Natural killer cell treated with Interleukin-12 subunit alpha and Interleukin-12 subunit beta and Interleukin-15 and Interleukin-18, amount 100 ng/mL, for 72 hours (primary cell): Measurements from ENCODE around the gene ADAMTS16. TPM values are rescaled to one million over a fixed set of nuclear protein-coding genes. Genes with fewer than 3 reads are reported as not detected.
"Not testable (repeated sequence)": the region's sequence is repeated elsewhere in the genome, so short reads cannot be mapped to it uniquely, and the experiment has no call there.

Experiments used
- ATAC-seq, 2 donors: fragments of 150-1000 bp; cut with Tn5 transposase in 1 of 2; sonication (Bioruptor Pico), chemical (Tn5 transposase) in 1 of 2; 2 replicates each; pipeline ENCODE4 v1.10.0; 2021
- DNase-seq: peaks from one replicate; pipeline ENCODE4 v3.0.0; 2022; ENCODE audit warnings: low spot score
- H3K27ac Mint-ChIP-seq, 2 donors: 1 replicate in 1 of 2; 2 replicates in 1 of 2; pipeline ENCODE4 v1.8.0; 2022; ENCODE audit warnings: mixed read lengths in 2 of 2, mild to moderate bottlenecking in 1 of 2, moderate library complexity in 1 of 2
- H3K27me3 Mint-ChIP-seq, 2 donors: 1 replicate in 1 of 2; 2 replicates in 1 of 2; pipeline ENCODE4 v1.8.0; 2022; ENCODE audit warnings: mixed read lengths in 2 of 2
- H3K36me3 Mint-ChIP-seq: one replicate; pipeline ENCODE4 v1.8.0; 2022; ENCODE audit warnings: mixed read lengths
- H3K4me1 Mint-ChIP-seq, 2 donors: 1 replicate in 1 of 2; 2 replicates in 1 of 2; pipeline ENCODE4 v1.8.0; 2022; ENCODE audit warnings: low read depth in 2 of 2, mixed read lengths in 2 of 2, mild to moderate bottlenecking in 1 of 2
- H3K4me3 Mint-ChIP-seq: one replicate; pipeline ENCODE4 v1.8.0; 2022; ENCODE audit warnings: mixed read lengths
- H3K9me3 Mint-ChIP-seq: 2 replicates; pipeline ENCODE4 v1.8.0; 2022; ENCODE audit warnings: mixed read lengths
- total RNA-seq, 2 donors: library from RNA; stranded (reverse); gene quantifications; one replicate each; pipeline ENCODE4 v1.2.3, GENCODE V29; 2022

The ADAMTS16 gene
- total RNA-seq, 2 donors from 2014 or later: not detected

GRCh38 chr5:5132693-5133295 is 7.3 kb upstream of the ADAMTS16 start:
- no peaks in the 10 kb centered on the region for H3K36me3 Mint-ChIP-seq
- H3K4me1 Mint-ChIP-seq: no peaks in the 10 kb centered on the region
- DNase-seq (no peak), ATAC-seq (no peak)
- no peak overlapping the region for H3K27ac Mint-ChIP-seq
- H3K9me3 Mint-ChIP-seq: no peaks in the 10 kb centered on the region
- no peaks in the 10 kb centered on the region for H3K27me3 Mint-ChIP-seq
- H3K4me3 Mint-ChIP-seq: no peak overlapping the region

- H3K27me3 Mint-ChIP-seq: peaks cover 0 to 3% of the 10 kb centered on the region in 2 donors
- no peaks in the 10 kb centered on the region for H3K4me1 Mint-ChIP-seq
- ATAC-seq (no peak), DNase-seq (no peak)
- H3K4me3 Mint-ChIP-seq: no peak overlapping the region
- no peaks in the 10 kb centered on the region for H3K9me3 Mint-ChIP-seq
- no peak overlapping the region for H3K27ac Mint-ChIP-seq
- no peaks in the 10 kb centered on the region for H3K36me3 Mint-ChIP-seq
These were observed 6.0 kb upstream of the ADAMTS16 start for GRCh38 chr5:5134107-5134506.

- Mint-ChIP-seq H3K4me1 (no peaks in the 10 kb centered on the region), H3K27ac (no peak overlapping the region), H3K9me3 (no peaks in the 10 kb centered on the region), H3K36me3 (no peaks in the 10 kb centered on the region), H3K27me3 (peaks cover 5 to 8% of the 10 kb centered on the region in 2 donors), H3K4me3 (no peak overlapping the region)
- peak in 1 of 2 donors; percentile 24 for ATAC-seq
- no peak for DNase-seq
These were observed 4.0 kb upstream of the ADAMTS16 start for GRCh38 chr5:5135957-5136676.

- not testable (repeated sequence) for H3K36me3 Mint-ChIP-seq, ATAC-seq, H3K4me1 Mint-ChIP-seq, H3K9me3 Mint-ChIP-seq, H3K4me3 Mint-ChIP-seq, DNase-seq, H3K27ac Mint-ChIP-seq
- peaks cover 9 to 11% of the 10 kb centered on the region in 2 donors for H3K27me3 Mint-ChIP-seq
These were observed 2.3 kb upstream of the ADAMTS16 start for GRCh38 chr5:5137851-5138250.

- no peaks in the 10 kb centered on the region for H3K36me3 Mint-ChIP-seq
- H3K4me3 Mint-ChIP-seq: no peak overlapping the region
- ATAC-seq: peak in 1 of 2 donors; percentile 33
- no peak overlapping the region for H3K27ac Mint-ChIP-seq
- no peaks in the 10 kb centered on the region for H3K9me3 Mint-ChIP-seq
- DNase-seq: no peak
- no peaks in the 10 kb centered on the region for H3K4me1 Mint-ChIP-seq
- peaks cover 9 to 11% of the 10 kb centered on the region in 2 donors for H3K27me3 Mint-ChIP-seq
These were observed 774 bp upstream of the ADAMTS16 start for GRCh38 chr5:5139336-5139776.

- H3K36me3 Mint-ChIP-seq: no peaks in the 10 kb centered on the region
- H3K27ac Mint-ChIP-seq: no peak overlapping the region
These were observed 579 bp downstream of the ADAMTS16 start for GRCh38 chr5:5140479-5141338.

GRCh38 chr5:5141339-5141599 is 1.1 kb downstream of the ADAMTS16 start:
- Mint-ChIP-seq H3K36me3 (no peaks in the 10 kb centered on the region), H3K27ac (no peak overlapping the region), H3K9me3 (no peaks in the 10 kb centered on the region), H3K4me3 (no peak overlapping the region), H3K4me1 (no peaks in the 10 kb centered on the region), H3K27me3 (peaks cover 9 to 11% of the 10 kb centered on the region in 2 donors)
- no peak for DNase-seq
- no peak for ATAC-seq

More at GRCh38 chr5:5140479-5141338, 579 bp downstream of the ADAMTS16 start:
- H3K4me3 Mint-ChIP-seq: no peak overlapping the region
- H3K27me3 Mint-ChIP-seq: peaks cover 9 to 11% of the 10 kb centered on the region in 2 donors
- H3K9me3 Mint-ChIP-seq: no peaks in the 10 kb centered on the region
- no peaks in the 10 kb centered on the region for H3K4me1 Mint-ChIP-seq
- DNase-seq (no peak), ATAC-seq (no peak)

GRCh38 chr5:5141625-5142525 is 1.7 kb downstream of the ADAMTS16 start:
- no peak for ATAC-seq
- Mint-ChIP-seq H3K4me1 (no peaks in the 10 kb centered on the region), H3K9me3 (no peaks in the 10 kb centered on the region), H3K27ac (no peak overlapping the region), H3K36me3 (no peaks in the 10 kb centered on the region), H3K4me3 (no peak overlapping the region), H3K27me3 (peaks cover 9 to 11% of the 10 kb centered on the region in 2 donors)
- DNase-seq: no peak

- peaks cover 6 to 9% of the 10 kb centered on the region in 2 donors for H3K27me3 Mint-ChIP-seq
- no peaks in the 10 kb centered on the region for H3K4me1 Mint-ChIP-seq
- no peaks in the 10 kb centered on the region for H3K36me3 Mint-ChIP-seq
- H3K9me3 Mint-ChIP-seq: no peaks in the 10 kb centered on the region
- DNase-seq: no peak
- H3K27ac Mint-ChIP-seq: no peak overlapping the region
- no peak overlapping the region for H3K4me3 Mint-ChIP-seq
- no peak for ATAC-seq
These were observed 4.3 kb downstream of the ADAMTS16 start for GRCh38 chr5:5144441-5144840.

GRCh38 chr5:5145651-5146529 is 5.8 kb downstream of the ADAMTS16 start:
- Mint-ChIP-seq H3K9me3 (peaks cover 2% of the 10 kb centered on the region), H3K4me1 (no peaks in the 10 kb centered on the region), H3K27ac (no peak overlapping the region), H3K4me3 (no peak overlapping the region), H3K27me3 (peaks cover 4 to 6% of the 10 kb centered on the region in 2 donors), H3K36me3 (no peaks in the 10 kb centered on the region)
- DNase-seq: no peak
- no peak for ATAC-seq

GRCh38 chr5:5146530-5147160 is 6.5 kb downstream of the ADAMTS16 start:
- no peaks in the 10 kb centered on the region for H3K4me1 Mint-ChIP-seq
- no peaks in the 10 kb centered on the region for H3K27me3 Mint-ChIP-seq
- H3K9me3 Mint-ChIP-seq: peaks cover 4% of the 10 kb centered on the region
- no peak overlapping the region for H3K27ac Mint-ChIP-seq
- H3K36me3 Mint-ChIP-seq: no peaks in the 10 kb centered on the region
- no peak for DNase-seq
- no peak for ATAC-seq
- H3K4me3 Mint-ChIP-seq: no peak overlapping the region

- no peak overlapping the region for H3K4me3 Mint-ChIP-seq
- no peaks in the 10 kb centered on the region for H3K36me3 Mint-ChIP-seq
- no peaks in the 10 kb centered on the region for H3K4me1 Mint-ChIP-seq
- no peaks in the 10 kb centered on the region for H3K27me3 Mint-ChIP-seq
- H3K27ac Mint-ChIP-seq: no peak overlapping the region
- peaks cover 8% of the 10 kb centered on the region for H3K9me3 Mint-ChIP-seq
- DNase-seq: no peak
- no peak for ATAC-seq
These were observed 9.0 kb downstream of the ADAMTS16 start for GRCh38 chr5:5149154-5149553.
